Measurements from ENCODE around the gene MIEF2. TPM values are rescaled to one million over a fixed set of nuclear protein-coding genes. Genes with fewer than 3 reads are reported as not detected.

MIEF2 gene
- total and polyA plus RNA-seq, 2 donors from 2014 or later: 19.3 to 25.3 TPM

DNA sequence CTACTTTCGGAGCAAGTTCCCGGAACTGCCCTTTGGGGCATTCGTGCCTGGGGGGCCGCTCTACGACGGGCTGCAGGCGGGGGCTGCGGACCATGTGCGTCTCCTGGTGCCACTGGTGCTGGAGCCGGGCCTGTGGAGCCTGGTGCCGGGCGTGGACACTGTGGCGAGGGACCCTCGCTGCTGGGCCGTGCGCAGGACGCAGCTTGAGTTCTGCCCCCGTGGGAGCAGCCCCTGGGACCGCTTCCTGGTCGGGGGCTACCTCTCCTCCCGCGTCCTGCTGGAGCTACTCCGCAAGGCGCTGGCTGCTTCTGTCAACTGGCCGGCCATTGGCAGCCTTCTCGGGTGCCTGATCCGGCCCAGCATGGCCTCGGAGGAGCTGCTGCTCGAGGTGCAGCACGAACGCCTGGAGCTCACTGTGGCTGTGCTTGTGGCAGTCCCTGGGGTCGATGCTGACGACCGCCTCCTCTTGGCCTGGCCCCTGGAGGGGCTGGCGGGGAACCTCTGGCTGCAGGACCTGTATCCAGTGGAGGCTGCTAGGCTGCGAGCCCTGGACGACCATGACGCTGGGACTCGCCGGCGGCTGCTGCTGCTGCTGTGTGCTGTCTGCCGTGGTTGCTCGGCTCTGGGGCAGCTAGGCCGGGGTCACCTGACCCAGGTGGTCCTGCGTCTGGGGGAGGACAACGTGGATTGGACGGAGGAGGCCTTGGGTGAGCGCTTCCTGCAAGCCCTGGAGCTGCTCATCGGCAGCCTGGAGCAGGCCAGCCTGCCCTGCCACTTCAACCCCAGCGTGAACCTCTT, 3.6 kb downstream of the MIEF2 start:
- DNase-seq (peak in 1 of 5 donors; percentile 69), FAIRE-seq (no peak)
- Histone ChIP-seq H3K9me3 (ENCODE audit: control insufficient read depth in 2 of 3, insufficient read depth in 1 of 3, low read length in 3 of 3) (no peaks in the 10 kb centered on the region), H3K27ac (ENCODE audit: low read depth in 2 of 2, low read length in 2 of 2) (no peak overlapping the region), H3K36me3 (ENCODE audit: control insufficient read depth in 2 of 3, insufficient read depth in 3 of 3, low read length in 3 of 3) (peaks cover 2 to 28% (median 8%) of the 10 kb centered on the region in 3 donors), H3K4me3 (ENCODE audit: low read length in 3 of 3) (no peak overlapping the region), H3K4me1 (ENCODE audit: control insufficient read depth in 2 of 3, insufficient read depth in 2 of 3, low read depth in 1 of 3, low read length in 3 of 3) (peaks cover 0 to 23% (median 13%) of the 10 kb centered on the region in 3 donors), H3K9ac (ENCODE audit: low read length in 3 of 3) (no peak overlapping the region), H3K27me3 (ENCODE audit: control insufficient read depth, insufficient read depth, low read length) (no peaks in the 10 kb centered on the region)
- intact Hi-C loops (cut with DNase I): no loop called here
- TF ChIP-seq CTCF (IDR thresholded peaks at IDR 0.05; ENCODE audit: borderline replicate concordance, extremely low read depth, insufficient read depth): no peak

DNA sequence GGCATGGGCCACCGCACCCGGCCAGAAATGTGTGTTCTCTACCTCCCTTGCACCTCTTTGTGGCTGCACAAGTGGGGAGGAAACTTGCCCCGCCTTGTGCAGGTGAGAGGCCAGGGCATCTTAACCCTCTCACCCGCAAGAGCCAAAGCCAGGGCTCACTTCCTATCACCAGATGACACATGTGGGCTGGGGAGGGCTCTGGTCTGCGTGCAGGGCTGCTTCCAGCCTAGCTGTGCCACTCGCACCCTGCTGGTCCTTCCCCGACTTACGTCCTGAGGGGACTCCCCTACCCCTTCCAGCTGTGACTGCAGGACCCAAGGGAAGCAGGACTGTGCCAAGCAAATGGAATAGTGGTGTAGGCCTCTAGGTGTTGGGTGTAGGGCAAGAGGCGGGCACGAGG, 6.9 kb downstream of the MIEF2 start:
- no peak for DNase-seq
- Histone ChIP-seq H3K9ac (ENCODE audit: low read length in 3 of 3) (no peak overlapping the region), H3K4me3 (ENCODE audit: low read length in 3 of 3) (no peak overlapping the region), H3K9me3 (ENCODE audit: control insufficient read depth in 2 of 3, insufficient read depth in 1 of 3, low read length in 3 of 3) (no peaks in the 10 kb centered on the region), H3K4me1 (ENCODE audit: control insufficient read depth in 2 of 3, insufficient read depth in 2 of 3, low read depth in 1 of 3, low read length in 3 of 3) (peaks cover 0 to 2% (median 0%) of the 10 kb centered on the region in 3 donors), H3K27me3 (ENCODE audit: control insufficient read depth, insufficient read depth, low read length) (no peaks in the 10 kb centered on the region), H3K36me3 (ENCODE audit: control insufficient read depth in 2 of 3, insufficient read depth in 3 of 3, low read length in 3 of 3) (peaks cover 2 to 28% (median 8%) of the 10 kb centered on the region in 3 donors), H3K27ac (ENCODE audit: low read depth in 2 of 2, low read length in 2 of 2) (no peak overlapping the region)
- FAIRE-seq: no peak
- intact Hi-C loops (cut with DNase I): no loop called here
- no peak for TF ChIP-seq CTCF (IDR thresholded peaks at IDR 0.05; ENCODE audit: borderline replicate concordance, extremely low read depth, insufficient read depth)

DNA sequence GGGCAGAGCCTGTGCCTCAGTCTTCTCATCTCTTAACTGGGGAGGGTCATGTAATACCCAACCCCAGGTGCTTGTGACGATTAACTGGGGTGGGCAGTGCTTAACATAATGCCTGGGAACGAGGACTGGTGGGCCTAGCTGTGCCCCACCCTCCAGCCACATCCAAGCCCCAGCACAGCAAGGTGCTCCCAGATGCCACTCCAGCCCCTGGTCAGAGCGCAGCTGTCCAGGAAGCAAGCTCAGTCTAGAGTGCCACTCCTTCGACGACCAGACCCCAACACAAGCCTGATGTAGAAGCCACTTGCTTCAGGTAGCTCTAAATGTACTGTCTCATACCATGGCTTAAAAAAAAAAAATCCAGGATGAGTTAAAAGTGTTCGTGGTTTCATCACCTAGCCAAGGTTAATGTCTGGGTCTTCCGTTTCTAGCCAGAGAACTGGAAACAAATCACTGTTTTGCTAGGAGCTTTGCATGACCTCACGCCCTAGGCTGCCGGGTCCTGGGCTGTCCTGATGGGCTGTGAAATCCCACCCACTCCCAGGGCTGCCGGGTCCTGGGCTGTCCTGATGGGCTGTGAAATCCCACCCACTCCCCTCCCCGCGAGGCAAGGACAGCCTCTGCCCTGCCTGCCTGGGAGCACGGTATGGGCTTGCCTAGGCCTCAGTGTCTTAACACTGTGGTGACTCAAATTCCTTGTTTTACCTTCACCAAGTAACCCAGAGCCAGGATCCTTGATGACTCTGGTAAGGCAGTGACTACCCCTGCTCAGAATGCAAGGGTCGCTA, 7.7 kb downstream of the MIEF2 start:
- intact Hi-C loops (cut with DNase I): no loop called here
- Histone ChIP-seq H3K4me3 (ENCODE audit: low read length in 3 of 3) (no peak overlapping the region), H3K27ac (ENCODE audit: low read depth in 2 of 2, low read length in 2 of 2) (no peak overlapping the region), H3K4me1 (ENCODE audit: control insufficient read depth in 2 of 3, insufficient read depth in 2 of 3, low read depth in 1 of 3, low read length in 3 of 3) (no peaks in the 10 kb centered on the region), H3K36me3 (ENCODE audit: control insufficient read depth in 2 of 3, insufficient read depth in 3 of 3, low read length in 3 of 3) (peaks cover 2 to 25% (median 8%) of the 10 kb centered on the region in 3 donors), H3K27me3 (ENCODE audit: control insufficient read depth, insufficient read depth, low read length) (no peaks in the 10 kb centered on the region), H3K9ac (ENCODE audit: low read length in 3 of 3) (no peak overlapping the region), H3K9me3 (ENCODE audit: control insufficient read depth in 2 of 3, insufficient read depth in 1 of 3, low read length in 3 of 3) (no peaks in the 10 kb centered on the region)
- FAIRE-seq (no peak), DNase-seq (peak in 4 of 5 donors; percentile 31 to 63 (median 44))
- no peak for TF ChIP-seq CTCF (IDR thresholded peaks at IDR 0.05; ENCODE audit: borderline replicate concordance, extremely low read depth, insufficient read depth)

All from kidney (tissue), 14 donors.